ENCODE measurements around the gene ARHGAP5. TPM values are rescaled to one million over a fixed set of nuclear protein-coding genes. Genes with fewer than 3 reads are reported as not detected.

ARHGAP5 gene
- total and polyA plus RNA-seq, 2 donors (not counting 1 experiment from before 2014, with no cell fraction given) = 6.4 to 65.0 TPM

GRCh38 chr14:32075672-32076277 is 1.3 kb upstream of the ARHGAP5 start:
- Histone ChIP-seq H3K4me3 (ENCODE audit: control extremely low read depth in 1 of 5, extremely low read depth in 1 of 5, insufficient read depth in 1 of 5, low read depth in 2 of 5, low read length in 4 of 5) (peak overlapping the region; percentile 83 to 96 (median 92)), H3K9ac (ENCODE audit: low read length) (peak overlapping the region; percentile 83), H3K27ac (ENCODE audit: low read length in 2 of 2) (peak overlapping the region; percentile 53 to 58), H3K27me3 (replicated peaks in 1 of 4; ENCODE audit: control extremely low read depth in 1 of 4, control insufficient read depth in 3 of 4, insufficient read depth in 4 of 4, low read length in 3 of 4) (no peaks in the 10 kb centered on the region), H3K36me3 (replicated peaks in 1 of 2; ENCODE audit: control extremely low read depth in 1 of 2, control insufficient read depth in 1 of 2, extremely low read depth in 1 of 2, insufficient read depth in 2 of 2, low read length in 1 of 2) (no peaks in the 10 kb centered on the region), H4K20me1 (ENCODE audit: control insufficient read depth, insufficient read depth, low read length, poor library complexity, severe bottlenecking) (peaks cover 10% of the 10 kb centered on the region), H3K4me2 (replicated peaks; ENCODE audit: low read depth, low read length, poor library complexity, severe bottlenecking) (peak overlapping the region; percentile 77), H3K4me1 (ENCODE audit: control insufficient read depth in 2 of 2, insufficient read depth in 2 of 2, low read length in 2 of 2) (peaks cover 11 to 17% of the 10 kb centered on the region in 2 donors), H3K79me2 (ENCODE audit: control insufficient read depth, insufficient read depth, low read length) (peaks cover 24% of the 10 kb centered on the region), H2AFZ (ENCODE audit: insufficient read depth, low read depth, low read length, poor library complexity, severe bottlenecking) (peak overlapping the region; percentile 89), H3K9me3 (ENCODE audit: control extremely low read depth in 1 of 3, control insufficient read depth in 2 of 3, insufficient read depth in 1 of 3, low read length in 2 of 3) (no peaks in the 10 kb centered on the region)
- DNase-seq (no peak), ATAC-seq (ENCODE audit: low read depth) (peak; percentile 14)
- H3K4me1 Mint-ChIP-seq = peaks cover 29% of the 10 kb centered on the region
- TF ChIP-seq EZH2 (IDR thresholded peaks at IDR 0.05; ENCODE audit: borderline replicate concordance, insufficient read depth, low read depth, low read length, poor library complexity, severe bottlenecking) (no peak), CTCF (IDR thresholded peaks at IDR 0.05) (no peak)
- no peaks in the 10 kb centered on the region for H3K27me3 Mint-ChIP-seq
- intact Hi-C loops (cut with micrococcal nuclease) = loop anchor here (1.0 to 10.0 kb wide), 6 partner anchors 128 to 1518 kb away; partner anchors contain the start of genes DTD2, G2E3, NUBPL and RNU6-8
- no peaks in the 10 kb centered on the region for H3K9me3 Mint-ChIP-seq (ENCODE audit: insufficient read depth)
- POLR2A ChIA-PET = interaction anchor here (0.7 to 2.4 kb wide), 3 partner anchors 127 to 1050 kb away, joined by 3 to 33 read pairs (median 4); partner anchors contain the start of genes RNU6-7, RNU6-8 and STRN3
- H3K4me3 Mint-ChIP-seq = peak overlapping the region; percentile 96
- peak overlapping the region; percentile 96 for H3K27ac Mint-ChIP-seq
- under 1% methylated on average over 22 of the region's 23 CpGs for WGBS (ENCODE audit: insufficient coverage)
- CTCF ChIA-PET = interaction anchor here (0.6 to 11.0 kb wide), 11 partner anchors 9 to 563 kb away, joined by 3 to 303 read pairs (median 4); partner anchors contain the start of genes RNU6-7 and RNU6-8

All from B cell (primary cell).